ENCODE measurements around the gene CCDC192. TPM values are rescaled to one million over a fixed set of nuclear protein-coding genes. Genes with fewer than 3 reads are reported as not detected.

Gene CCDC192
- total RNA-seq, 1 experiment from 2014 or later: not detected

DNA sequence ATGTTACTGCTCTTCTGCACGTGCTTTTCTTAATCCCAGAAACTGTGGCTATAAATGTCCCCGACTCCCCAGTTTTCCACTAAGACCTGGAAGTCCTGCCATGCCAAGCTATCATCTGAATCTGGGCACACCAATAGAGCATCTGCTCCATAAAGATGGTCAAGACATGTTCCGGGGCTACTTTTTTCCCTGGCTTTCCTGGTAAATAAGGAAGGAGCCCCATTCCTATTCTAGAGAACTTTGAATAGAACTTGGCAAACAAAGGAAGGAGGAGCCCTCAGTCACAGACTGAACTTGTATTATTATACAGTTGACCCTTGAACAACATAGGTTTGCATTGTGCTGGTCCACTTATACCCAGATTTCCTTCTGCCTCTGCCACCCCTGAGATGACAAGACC lies 182.9 kb downstream of the CCDC192 start:
- no peaks in the 10 kb centered on the region for H3K9me3 ChIP-seq (ENCODE audit: low read depth, low read length, poor library complexity, severe bottlenecking)
- no TSS peak for BruUV-seq (replicated peaks)
- H3K4me1 ChIP-seq (ENCODE audit: insufficient read depth, low read length, poor library complexity, severe bottlenecking): no peaks in the 10 kb centered on the region
- H3K27me3 ChIP-seq (replicated peaks; ENCODE audit: insufficient read depth, low read depth, low read length, poor library complexity): no peaks in the 10 kb centered on the region
- no peak overlapping the region for H3K27ac ChIP-seq (ENCODE audit: low read depth, low read length, poor library complexity, severe bottlenecking)
- DNase-seq (ENCODE audit: low spot score): no peak
- intact Hi-C loops (cut with micrococcal nuclease; ENCODE audit: unreplicated experiment): no loop called here
- no peak for TF ChIP-seq EZH2 (IDR thresholded peaks at IDR 0.05; ENCODE audit: borderline replicate concordance, low read depth, low read length, poor library complexity, severe bottlenecking)
- TF ChIP-seq, protein P1, sequence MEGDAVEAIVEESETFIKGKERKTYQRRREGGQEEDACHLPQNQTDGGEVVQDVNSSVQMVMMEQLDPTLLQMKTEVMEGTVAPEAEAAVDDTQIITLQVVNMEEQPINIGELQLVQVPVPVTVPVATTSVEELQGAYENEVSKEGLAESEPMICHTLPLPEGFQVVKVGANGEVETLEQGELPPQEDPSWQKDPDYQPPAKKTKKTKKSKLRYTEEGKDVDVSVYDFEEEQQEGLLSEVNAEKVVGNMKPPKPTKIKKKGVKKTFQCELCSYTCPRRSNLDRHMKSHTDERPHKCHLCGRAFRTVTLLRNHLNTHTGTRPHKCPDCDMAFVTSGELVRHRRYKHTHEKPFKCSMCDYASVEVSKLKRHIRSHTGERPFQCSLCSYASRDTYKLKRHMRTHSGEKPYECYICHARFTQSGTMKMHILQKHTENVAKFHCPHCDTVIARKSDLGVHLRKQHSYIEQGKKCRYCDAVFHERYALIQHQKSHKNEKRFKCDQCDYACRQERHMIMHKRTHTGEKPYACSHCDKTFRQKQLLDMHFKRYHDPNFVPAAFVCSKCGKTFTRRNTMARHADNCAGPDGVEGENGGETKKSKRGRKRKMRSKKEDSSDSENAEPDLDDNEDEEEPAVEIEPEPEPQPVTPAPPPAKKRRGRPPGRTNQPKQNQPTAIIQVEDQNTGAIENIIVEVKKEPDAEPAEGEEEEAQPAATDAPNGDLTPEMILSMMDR (conservative IDR thresholded peaks at IDR 0.05; ENCODE audit: low read depth, low read length): no peak
- no peak overlapping the region for H3K4me3 ChIP-seq (ENCODE audit: low read depth, low read length, poor library complexity, severe bottlenecking)
- H3K36me3 ChIP-seq (ENCODE audit: insufficient read depth, low read length, poor library complexity, severe bottlenecking): no peaks in the 10 kb centered on the region
- ChIA-PET POLR2A (ENCODE audit: low non-redundant PET) (no interaction called here), CTCF (no interaction called here)

DNA sequence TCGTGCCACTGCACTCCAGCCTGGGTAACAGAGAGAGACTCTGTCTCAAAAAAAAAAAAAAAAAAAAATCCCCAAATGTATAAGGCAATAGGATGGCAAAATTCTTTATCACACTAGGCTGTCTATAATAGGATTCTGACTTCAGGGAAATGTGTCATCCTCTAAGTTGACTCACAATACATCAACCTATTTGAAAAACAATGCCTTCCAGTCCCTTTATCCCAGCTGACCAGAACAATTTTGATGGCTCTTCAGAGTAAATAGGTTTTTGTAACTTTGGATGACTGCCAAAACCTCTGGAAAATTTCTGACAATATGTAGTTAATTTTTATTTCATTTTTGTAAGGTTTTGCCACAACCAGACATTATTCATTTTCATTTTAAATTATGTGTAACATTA lies 184.1 kb downstream of the CCDC192 start:
- no peak for DNase-seq (ENCODE audit: low spot score)
- Histone ChIP-seq H3K36me3 (ENCODE audit: insufficient read depth, low read length, poor library complexity, severe bottlenecking) (no peaks in the 10 kb centered on the region), H3K4me3 (ENCODE audit: low read depth, low read length, poor library complexity, severe bottlenecking) (no peak overlapping the region), H3K27ac (ENCODE audit: low read depth, low read length, poor library complexity, severe bottlenecking) (no peak overlapping the region), H3K4me1 (ENCODE audit: insufficient read depth, low read length, poor library complexity, severe bottlenecking) (no peaks in the 10 kb centered on the region), H3K27me3 (replicated peaks; ENCODE audit: insufficient read depth, low read depth, low read length, poor library complexity) (no peaks in the 10 kb centered on the region), H3K9me3 (ENCODE audit: low read depth, low read length, poor library complexity, severe bottlenecking) (no peaks in the 10 kb centered on the region)
- TF ChIP-seq, protein P1 (conservative IDR thresholded peaks at IDR 0.05; ENCODE audit: low read depth, low read length): no peak
- no peak for TF ChIP-seq EZH2 (IDR thresholded peaks at IDR 0.05; ENCODE audit: borderline replicate concordance, low read depth, low read length, poor library complexity, severe bottlenecking)
- intact Hi-C loops (cut with micrococcal nuclease; ENCODE audit: unreplicated experiment): no loop called here
- POLR2A ChIA-PET (ENCODE audit: low non-redundant PET): no interaction called here
- CTCF ChIA-PET: no interaction called here
- BruUV-seq (replicated peaks): no TSS peak

GRCh38 chr5:127891942-127892341 lies 188.8 kb downstream of the CCDC192 start:
- TF ChIP-seq EZH2 (IDR thresholded peaks at IDR 0.05; ENCODE audit: borderline replicate concordance, low read depth, low read length, poor library complexity, severe bottlenecking): no peak
- TF ChIP-seq, protein P1 (conservative IDR thresholded peaks at IDR 0.05; ENCODE audit: low read depth, low read length): no peak
- DNase-seq (ENCODE audit: low spot score): no peak
- H3K36me3 ChIP-seq (ENCODE audit: insufficient read depth, low read length, poor library complexity, severe bottlenecking): no peaks in the 10 kb centered on the region
- intact Hi-C loops (cut with micrococcal nuclease; ENCODE audit: unreplicated experiment): no loop called here
- ChIA-PET CTCF (no interaction called here), POLR2A (ENCODE audit: low non-redundant PET) (no interaction called here)
- no peaks in the 10 kb centered on the region for H3K9me3 ChIP-seq (ENCODE audit: low read depth, low read length, poor library complexity, severe bottlenecking)
- no peaks in the 10 kb centered on the region for H3K27me3 ChIP-seq (replicated peaks; ENCODE audit: insufficient read depth, low read depth, low read length, poor library complexity)
- peaks cover 6% of the 10 kb centered on the region for H3K4me1 ChIP-seq (ENCODE audit: insufficient read depth, low read length, poor library complexity, severe bottlenecking)
- no TSS peak for BruUV-seq (replicated peaks)
- H3K27ac ChIP-seq (ENCODE audit: low read depth, low read length, poor library complexity, severe bottlenecking): no peak overlapping the region
- no peak overlapping the region for H3K4me3 ChIP-seq (ENCODE audit: low read depth, low read length, poor library complexity, severe bottlenecking)
